ENCODE data around the gene IDE.
"Not testable (repeated sequence)": the region's sequence is repeated elsewhere in the genome, so short reads cannot be mapped to it uniquely, and the experiment has no call there.

IDE gene

DNA sequence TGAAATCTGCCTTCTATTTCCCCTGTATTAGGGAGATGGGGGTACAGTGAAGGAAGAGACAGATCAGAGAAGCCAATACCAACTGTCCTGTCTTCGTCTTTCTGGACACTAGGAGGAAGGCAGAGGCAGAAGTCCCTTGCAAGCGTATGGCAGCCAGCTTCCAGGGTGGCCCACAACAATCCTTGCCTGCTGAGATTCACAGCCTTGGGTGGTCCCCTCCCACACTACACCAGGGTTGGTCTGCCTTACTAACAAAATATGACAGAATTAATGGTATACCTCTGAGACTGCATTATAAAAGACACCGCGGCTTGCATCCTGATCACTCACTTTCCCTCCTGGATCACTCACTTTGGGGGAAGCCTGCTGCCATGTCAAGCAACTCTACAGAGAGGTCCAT is 90.4 kb downstream of the IDE start:
- no peak for DNase-seq

- no peak for DNase-seq
These were observed 93.5 kb downstream of the IDE start for GRCh38 chr10:92480413-92480812.

DNA sequence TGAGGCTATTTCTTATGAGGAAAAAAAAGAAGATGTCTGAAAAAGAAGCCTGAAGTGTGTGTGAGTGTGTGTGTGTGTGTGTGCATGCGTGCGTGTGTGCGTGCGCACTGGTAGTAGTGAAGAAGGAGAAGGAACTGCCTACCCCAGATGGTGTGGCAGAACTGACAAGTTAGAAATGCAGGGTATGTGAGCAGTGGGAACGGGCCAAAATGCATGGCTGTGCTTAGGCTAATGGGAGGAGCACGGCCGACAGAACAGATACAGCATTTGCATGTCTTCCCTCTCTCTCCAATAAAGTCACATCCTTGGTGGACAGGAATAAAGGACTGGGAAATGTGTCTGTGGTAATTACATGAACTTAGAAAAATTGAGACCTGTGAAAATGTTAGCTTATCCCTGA is 94.3 kb downstream of the IDE start:
- no peak for DNase-seq

- no peak for DNase-seq
These were observed 95.4 kb downstream of the IDE start for GRCh38 chr10:92478536-92478935.

DNA sequence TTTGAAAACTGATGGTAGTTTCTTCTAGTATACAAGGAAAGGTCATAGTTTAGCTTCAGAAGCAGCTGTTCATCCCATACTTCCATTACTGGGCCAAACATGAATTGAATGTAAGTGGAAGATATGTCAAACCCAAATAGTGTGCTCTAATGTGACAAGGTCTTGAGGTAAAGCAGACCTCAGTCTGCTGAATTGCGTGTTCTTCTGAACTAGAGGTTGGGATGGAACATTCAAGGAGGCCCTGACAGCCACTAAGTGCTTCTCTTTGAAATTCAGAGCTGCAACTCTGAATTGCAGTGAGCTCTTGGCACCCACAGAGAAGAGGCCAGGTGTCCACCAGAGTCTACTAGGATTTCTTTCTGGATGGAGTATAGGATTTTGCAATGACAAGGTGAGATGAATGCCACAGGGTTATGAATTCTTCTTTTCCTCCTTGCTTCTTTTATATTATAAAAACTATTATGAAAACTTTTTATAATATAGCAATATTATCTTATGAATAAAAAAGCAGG is 98.5 kb downstream of the IDE start:
- no peak for DNase-seq

DNA sequence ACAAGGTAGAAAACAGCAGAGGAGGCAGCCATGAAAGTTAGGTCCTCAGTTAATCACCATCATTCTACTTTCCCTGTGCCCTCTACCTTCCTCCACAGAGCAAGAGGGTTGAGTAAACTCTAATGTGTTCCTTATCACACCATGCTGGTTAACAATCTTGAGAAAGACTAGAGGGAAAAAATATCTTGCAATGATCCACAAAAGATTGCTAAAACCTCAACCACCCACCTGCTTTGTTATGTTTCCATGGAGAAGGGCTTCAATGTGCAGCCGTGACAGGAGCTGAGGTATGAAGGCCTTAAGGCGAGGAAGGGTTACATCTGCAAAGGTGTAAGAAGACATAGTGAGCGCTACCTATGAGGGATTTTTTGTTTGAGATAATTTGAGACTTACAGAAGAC is 103.9 kb downstream of the IDE start:
- no peak for DNase-seq

- no peak for DNase-seq
These were observed 109.5 kb downstream of the IDE start for GRCh38 chr10:92464364-92464763.

GRCh38 chr10:92463582-92463981 is 110.3 kb downstream of the IDE start:
- no peak for DNase-seq

DNA sequence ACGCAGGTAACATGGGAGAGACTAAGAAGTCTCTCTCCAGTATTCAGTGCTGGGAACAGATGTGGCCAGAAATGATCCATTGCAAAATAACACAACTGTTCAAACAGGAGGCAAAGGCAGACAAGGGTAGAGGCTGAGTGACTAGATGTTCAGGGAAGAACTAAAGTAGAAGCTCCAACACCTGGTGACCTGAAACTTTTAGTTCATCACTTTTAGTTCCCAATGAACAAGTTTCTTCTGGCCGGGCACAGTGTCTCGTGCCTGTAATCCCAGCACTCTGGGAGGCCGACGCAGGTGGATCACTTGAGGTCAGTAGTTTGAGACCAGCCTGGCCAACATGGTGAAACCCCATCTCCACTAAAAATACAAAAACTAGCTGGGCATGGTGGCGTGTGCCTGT is 118.9 kb downstream of the IDE start:
- DNase-seq, result not testable (repeated sequence)

DNA sequence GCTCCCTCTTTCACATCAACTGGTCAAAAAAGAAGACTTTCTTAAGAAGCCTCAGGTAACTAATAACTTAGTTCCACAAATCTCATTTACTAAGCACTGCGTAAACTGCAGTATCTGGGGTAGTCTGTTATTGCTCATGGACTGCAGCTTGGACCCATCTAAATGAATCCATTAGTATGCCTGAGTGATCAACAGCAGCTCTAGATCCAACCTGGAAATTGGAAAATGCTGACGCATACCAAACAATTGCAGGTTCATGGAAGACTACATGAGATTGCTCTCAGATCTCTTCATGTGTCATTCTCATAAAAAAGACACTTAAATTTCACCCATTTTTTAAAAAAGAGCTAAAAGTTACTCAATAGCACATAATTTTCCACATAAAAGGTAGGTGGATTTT is 121.6 kb downstream of the IDE start:
- DNase-seq, result no peak

DNA sequence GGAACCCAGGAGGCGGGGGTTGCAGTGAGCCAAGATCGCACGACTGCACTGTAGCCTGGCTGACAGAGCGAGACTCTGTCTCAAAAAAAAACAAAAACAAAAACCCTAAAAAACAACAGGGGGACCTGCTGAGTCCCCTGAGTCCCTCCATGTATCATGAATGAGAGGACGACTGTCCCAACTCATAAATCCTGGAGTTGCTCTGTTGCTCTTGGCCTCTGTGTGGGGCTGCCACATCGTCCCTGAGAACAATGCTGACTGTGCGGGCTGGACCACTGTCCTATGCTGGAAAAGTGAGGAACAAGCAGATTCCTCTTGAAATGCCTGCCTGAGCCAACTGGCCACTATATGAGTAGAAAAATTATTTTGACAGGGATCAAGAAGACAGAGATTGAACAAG is 122.5 kb downstream of the IDE start:
- DNase-seq, result no peak

- DNase-seq, result no peak
These were observed 123.0 kb downstream of the IDE start for GRCh38 chr10:92450896-92451295.

DNA sequence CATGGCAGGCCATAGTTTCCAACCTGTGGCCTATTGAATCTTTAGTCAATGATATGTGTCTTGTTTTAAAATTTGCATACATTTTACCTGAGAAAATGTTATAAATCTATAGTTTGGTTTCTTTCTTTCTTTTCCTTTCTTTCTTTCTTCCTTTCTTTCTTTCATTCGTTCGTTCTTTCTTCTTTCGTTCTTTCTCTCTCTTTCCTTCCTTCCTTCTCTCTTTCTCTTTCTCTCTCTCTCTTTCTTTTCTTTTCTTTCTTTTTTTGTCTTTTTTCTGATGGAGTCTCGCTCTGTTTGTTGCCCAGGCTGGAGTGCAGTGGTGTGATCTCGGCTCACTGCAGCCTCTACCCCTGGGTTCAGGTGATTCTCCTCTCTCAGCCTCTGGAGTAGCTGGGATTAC is 133.3 kb downstream of the IDE start:
- no peak for DNase-seq

DNA sequence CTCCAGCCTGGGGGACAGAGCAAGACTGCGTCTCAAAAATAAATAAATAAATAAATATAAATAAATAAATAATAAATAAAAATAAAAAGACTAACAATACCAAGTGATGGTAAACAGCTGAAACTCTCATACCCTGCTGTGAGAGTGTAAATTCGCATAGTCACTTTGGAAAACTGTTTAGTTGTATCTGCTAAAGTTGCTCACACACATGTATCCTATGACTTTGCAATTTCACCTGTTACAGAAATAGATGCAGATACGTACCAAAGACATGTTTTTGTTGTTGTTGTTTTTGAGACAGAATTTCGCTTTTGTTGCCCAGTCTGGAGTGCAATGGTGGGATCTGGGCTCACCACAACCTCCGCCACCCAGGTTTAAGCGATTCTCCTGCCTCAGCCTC is 135.7 kb downstream of the IDE start:
- no peak for DNase-seq

- DNase-seq, result no peak
These were observed 137.3 kb downstream of the IDE start for GRCh38 chr10:92436611-92437010.

GRCh38 chr10:92436065-92436464 is 137.8 kb downstream of the IDE start:
- DNase-seq, result not testable (repeated sequence)

- no peak for DNase-seq
These were observed 139.5 kb downstream of the IDE start for GRCh38 chr10:92434385-92434784.

DNA sequence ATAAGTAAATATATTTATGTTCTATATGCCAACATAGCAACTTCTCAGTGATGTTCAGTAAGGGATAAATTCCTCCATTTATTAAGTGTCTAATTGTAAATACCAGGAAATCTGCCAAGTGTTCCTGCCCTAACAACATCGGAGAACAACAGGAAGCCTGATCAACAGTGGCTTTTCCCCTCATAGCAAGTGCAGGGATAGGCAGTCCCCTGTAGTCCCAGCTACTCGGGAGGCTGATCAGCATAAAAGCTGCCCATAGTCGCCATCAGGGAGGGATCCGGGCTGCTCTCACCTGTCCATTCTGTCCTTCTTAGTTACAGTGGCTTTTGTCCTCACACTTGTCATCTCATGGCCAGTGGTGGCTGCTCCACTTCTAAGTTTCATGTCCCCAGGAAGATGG is 141.3 kb downstream of the IDE start:
- no peak for DNase-seq

DNA sequence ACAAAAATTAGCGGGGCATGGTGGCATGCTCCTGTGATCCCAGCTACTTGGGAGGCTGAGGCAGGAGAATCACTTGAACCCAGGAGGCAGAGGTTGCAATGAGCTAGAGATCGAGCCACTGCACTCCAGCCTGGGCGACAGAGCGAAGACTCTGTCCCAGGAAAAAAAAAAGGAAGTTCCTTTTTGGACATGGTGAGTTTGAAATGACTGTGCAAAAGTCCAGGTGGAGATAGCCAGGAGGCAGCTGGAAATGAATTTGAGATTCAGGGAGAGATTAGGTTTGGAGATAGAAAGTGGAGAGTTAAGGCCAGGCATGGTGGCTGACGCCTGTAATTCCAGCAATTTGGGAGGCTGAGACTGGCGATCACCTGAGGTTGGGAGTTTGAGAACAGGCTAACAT is 143.8 kb downstream of the IDE start:
- DNase-seq, result no peak

GRCh38 chr10:92421550-92421949 is 152.3 kb downstream of the IDE start:
- no peak for DNase-seq

DNA sequence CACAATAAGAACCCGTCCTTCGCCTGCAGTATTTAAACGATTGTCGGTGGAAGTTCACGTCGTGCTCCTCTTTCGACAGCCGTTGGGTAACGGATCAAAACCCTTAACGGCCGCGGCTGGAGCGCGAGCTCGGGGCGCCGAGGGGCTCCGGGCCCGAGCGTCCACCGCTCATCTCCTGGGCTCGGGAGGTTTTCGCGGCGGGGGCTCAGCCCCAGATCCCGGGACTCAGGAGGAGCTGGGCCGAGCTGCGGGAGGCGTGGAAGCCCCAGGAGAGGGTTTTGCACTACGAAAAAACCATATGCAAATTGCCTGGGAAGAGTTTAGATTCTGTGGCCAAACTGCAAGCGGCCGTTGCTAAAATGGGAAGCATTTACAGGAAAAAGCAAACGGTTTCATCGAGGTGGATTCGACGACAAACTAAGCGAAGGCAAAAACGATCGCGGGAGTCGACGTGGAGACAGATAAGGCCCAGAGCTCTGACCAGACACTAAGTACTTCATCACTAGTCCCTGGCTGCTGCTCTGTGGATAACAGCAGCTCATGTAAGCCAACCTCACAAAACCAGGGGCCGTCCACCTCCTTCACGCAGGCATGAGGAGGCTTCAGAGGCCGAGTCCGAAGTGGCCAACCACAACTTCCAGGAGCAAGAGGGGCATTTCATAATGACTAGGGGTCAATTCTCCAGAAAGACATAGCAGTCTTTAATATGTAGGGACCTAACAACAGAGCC is 153.2 kb downstream of the IDE start:
- DNase-seq, result no peak

DNA sequence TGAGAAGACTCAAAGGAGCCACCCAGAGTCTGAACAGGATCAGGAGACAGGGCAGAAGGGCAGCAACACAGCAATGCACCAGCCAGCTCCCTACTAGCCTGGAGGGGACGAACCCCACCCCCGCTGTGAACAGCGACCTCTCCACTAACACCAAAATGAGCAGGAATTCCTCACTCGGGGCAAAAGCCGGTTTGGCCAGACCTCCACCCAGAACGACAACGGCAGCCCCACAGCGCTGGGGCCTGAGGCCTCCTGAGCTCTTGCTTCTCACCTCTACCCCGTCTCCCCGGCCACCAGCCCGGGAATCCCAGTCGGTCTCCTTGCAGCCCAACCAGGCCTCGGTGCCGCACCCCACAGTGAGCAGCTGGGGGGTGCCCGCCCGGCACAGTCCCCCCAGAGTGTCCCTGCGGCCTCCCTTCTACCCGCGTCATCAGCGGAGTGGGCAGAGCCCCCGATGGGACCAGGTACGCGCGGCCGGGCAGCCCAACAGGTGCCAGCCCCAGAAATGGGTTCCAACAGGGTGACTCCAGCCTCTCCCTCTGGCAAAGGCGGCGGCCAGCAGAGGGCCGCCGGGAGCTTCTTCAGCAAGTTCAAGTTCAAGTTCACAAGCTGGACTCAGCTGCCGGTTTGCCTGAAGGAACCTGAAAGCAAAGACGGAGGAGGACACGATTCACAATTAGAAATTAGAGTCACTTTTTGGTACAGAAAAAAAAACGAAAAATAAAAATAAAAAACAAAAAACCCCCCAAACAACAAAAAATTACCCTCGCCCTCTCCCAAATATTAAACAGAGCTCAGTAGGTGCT is 153.9 kb downstream of the IDE start:
- DNase-seq, result no peak

- DNase-seq, result no peak
These were observed 155.0 kb downstream of the IDE start for GRCh38 chr10:92418891-92419290.

DNA sequence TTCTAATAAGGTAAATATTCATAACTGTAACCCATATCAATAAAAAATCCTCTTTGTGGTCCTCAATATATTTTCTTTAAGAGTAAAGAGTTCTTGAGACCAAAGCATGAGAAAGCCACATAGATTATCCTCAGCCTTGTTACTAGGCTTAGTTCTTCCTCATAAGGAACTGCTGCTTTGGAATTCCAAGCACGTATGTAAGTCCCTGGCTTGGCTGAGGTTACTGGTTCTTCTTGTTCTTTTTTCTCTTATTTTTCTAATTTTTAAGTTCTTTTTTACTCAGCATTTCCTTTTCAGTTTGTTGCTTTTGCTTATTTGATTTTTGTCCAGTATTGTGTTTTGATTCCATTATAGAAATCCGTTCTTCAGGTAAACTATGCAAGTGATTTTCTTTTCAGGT is 155.7 kb downstream of the IDE start:
- DNase-seq, result no peak
